A549 (cell line): ENCODE measurements around the gene ALDH1A3. TPM values are rescaled to one million over a fixed set of nuclear protein-coding genes. Genes with fewer than 3 reads are reported as not detected.

ENCODE experiments used
- ATAC-seq, 2 experiments: fragments of 200-7000 bp in 1 of 2; fragments of >200 bp in 1 of 2; cut with Nextera tagmentation in 1 of 2; cut with Tn5 transposase in 1 of 2; 3 replicates each; pipeline versions ENCODE4 v1.8.0 to v1.9.1; 2018 to 2020; ENCODE audit warnings: mild to moderate bottlenecking in 1 of 2, moderate library complexity in 1 of 2
- CTCF ChIA-PET: fragments of 300-600 bp; sonication (Branson Sonifier 250); formaldehyde crosslinking; extraction: SDS; loops from one replicate; lab custom pipeline; 2021; ENCODE audit warnings: antibody characterized with exemption, inconsistent platforms; lab: Yijun Ruan, JAX
- POLR2A ChIA-PET: fragments of 350-600 bp; formaldehyde crosslinking; extraction: SDS; loops from one replicate; lab custom pipeline; 2021; ENCODE audit warnings: antibody characterized with exemption, inconsistent platforms; lab: Yijun Ruan, JAX
- DNase-seq, 2 experiments: peaks; one replicate each; pipeline versions ENCODE4 v3.0.0 to v3.0.0-alpha.2; 2011 to 2016; ENCODE audit warnings: low read depth in 1 of 2, low spot score in 1 of 2
- FAIRE-seq: peaks from 2 replicates; lab custom pipeline; 2011; peaks lifted over from hg19 to GRCh38; lab: Jason Lieb, UNC
- H3K27ac ChIP-seq, 2 experiments: fragments of >200 bp; sonication (Bioruptor Twin); formaldehyde crosslinking; 3 replicates each; pipeline ENCODE4 v1.5.1; 2016 to 2017
- H3K4me1 ChIP-seq: fragments of >200 bp; sonication (Bioruptor Twin); formaldehyde crosslinking; 3 replicates; pipeline ENCODE4 v1.6.1; 2016
- H3K4me2 ChIP-seq: fragments of >200 bp; sonication (Bioruptor Twin); formaldehyde crosslinking; 3 replicates; pipeline ENCODE4 v1.6.1; 2016
- H3K4me3 ChIP-seq: fragments of >200 bp; sonication (Bioruptor Twin); formaldehyde crosslinking; 3 replicates; pipeline ENCODE4 v1.5.1; 2016
- H3K9me3 ChIP-seq: fragments of >200 bp; sonication (Bioruptor Twin); formaldehyde crosslinking; 3 replicates; pipeline ENCODE4 v1.6.1; 2016
- CBX2 ChIP-seq: fragments of 200-600 bp; sonication (generic); IDR thresholded peaks from 2 replicates; pipeline ENCODE4 v1.6.1; 2016; ENCODE audit warnings: low read depth, mild to moderate bottlenecking, borderline replicate concordance
- CHD2 ChIP-seq: fragments of 150-350 bp; IDR thresholded peaks from 2 replicates; pipeline ENCODE4 v1.6.1; 2014; ENCODE audit warnings: low read length; ENCODE audit not compliant: partially characterized antibody
- CHD4 ChIP-seq: fragments of 200-600 bp; sonication (generic); IDR thresholded peaks from 2 replicates; pipeline ENCODE4 v1.6.1; 2016; ENCODE audit warnings: antibody characterized with exemption, mild to moderate bottlenecking, borderline replicate concordance
- E2F6 ChIP-seq: IDR thresholded peaks from 2 replicates; pipeline ENCODE4 v1.6.1; 2012; ENCODE audit warnings: low read depth, borderline replicate concordance
- EHF ChIP-seq: fragments of 250-450 bp; sonication (Bioruptor Pico); IDR thresholded peaks from 2 replicates; pipeline ENCODE4 v1.5.0; 2020; ENCODE audit warnings: mild to moderate bottlenecking
- EP300 ChIP-seq, 2 experiments: fragments of >200 bp; sonication (Bioruptor Twin); formaldehyde crosslinking; IDR thresholded peaks; 2 replicates in 1 of 2; 3 replicates in 1 of 2; pipeline ENCODE4 v1.6.1; 2016 to 2017
- FOSL2 ChIP-seq, 2 experiments: fragments of 450-650 bp in 1 of 2; fragments of >200 bp in 1 of 2; sonication (Bioruptor Twin) in 1 of 2; formaldehyde crosslinking; IDR thresholded peaks; 2 replicates each; pipeline versions ENCODE4 v1.5.0 to v1.6.1; 2016 to 2020; ENCODE audit warnings: mild to moderate bottlenecking in 1 of 2, moderate library complexity in 1 of 2
- HDAC2 ChIP-seq: fragments of 200-600 bp; sonication (generic); IDR thresholded peaks from 2 replicates; pipeline ENCODE4 v1.6.1; 2016
- HEYL ChIP-seq: fragments of 250-450 bp; sonication (Bioruptor Pico); IDR thresholded peaks from 2 replicates; pipeline ENCODE4 v1.8.0; 2021; ENCODE audit warnings: mild to moderate bottlenecking, moderate library complexity
- HOXB13 ChIP-seq: fragments of 250-450 bp; sonication (Bioruptor Pico); IDR thresholded peaks from 2 replicates; pipeline ENCODE4 v1.5.0; 2020; ENCODE audit warnings: low read depth, mild to moderate bottlenecking, moderate library complexity
- JUNB ChIP-seq: fragments of >200 bp; sonication (Bioruptor Twin); formaldehyde crosslinking; IDR thresholded peaks from 2 replicates; pipeline ENCODE4 v1.6.1; 2016
- KDM5A ChIP-seq: fragments of 200-600 bp; sonication (generic); IDR thresholded peaks from 2 replicates; pipeline ENCODE4 v1.6.1; 2016; ENCODE audit warnings: antibody characterized with exemption, mild to moderate bottlenecking
- MAZ ChIP-seq: fragments of 150-350 bp; IDR thresholded peaks from 2 replicates; pipeline ENCODE4 v1.6.1; 2014; ENCODE audit warnings: antibody characterized with exemption, low read depth, low read length, borderline replicate concordance
- NFE2L2 ChIP-seq: fragments of 150-350 bp; conservative IDR thresholded peaks from 2 replicates; pipeline ENCODE4 v1.6.1; 2014; ENCODE audit warnings: low read length
- POLR2A ChIP-seq: IDR thresholded peaks from 2 replicates; pipeline ENCODE4 v1.6.1; 2012; ENCODE audit warnings: mild to moderate bottlenecking, low read length
- POLR2AphosphoS2 ChIP-seq: conservative IDR thresholded peaks from 2 replicates; pipeline ENCODE4 v1.6.1; 2012; ENCODE audit warnings: low read length, improper control_type of control experiment, inconsistent platforms
- RFX5 ChIP-seq: fragments of 450-650 bp; IDR thresholded peaks from 2 replicates; pipeline ENCODE4 v1.7.1; 2014; ENCODE audit warnings: antibody characterized with exemption, mild to moderate bottlenecking, moderate library complexity
- RNF2 ChIP-seq: fragments of 200-600 bp; sonication (generic); IDR thresholded peaks from 2 replicates; pipeline ENCODE4 v1.6.1; 2016; ENCODE audit warnings: low read depth, mild to moderate bottlenecking, antibody characterized with exemption, moderate library complexity, borderline replicate concordance
- SMC3 ChIP-seq: fragments of >200 bp; sonication (Bioruptor Twin); formaldehyde crosslinking; IDR thresholded peaks from 3 replicates; pipeline ENCODE4 v1.6.1; 2018; ENCODE audit warnings: inconsistent platforms
- SREBF2 ChIP-seq: fragments of 450-650 bp; IDR thresholded peaks from 2 replicates; pipeline ENCODE4 v1.6.1; 2014; ENCODE audit warnings: mild to moderate bottlenecking, moderate library complexity
- TFCP2L1 ChIP-seq: fragments of 250-450 bp; sonication (Bioruptor Pico); IDR thresholded peaks from 2 replicates; pipeline ENCODE4 v1.5.0; 2021; ENCODE audit warnings: mild to moderate bottlenecking
- USF2 ChIP-seq: fragments of 450-650 bp; IDR thresholded peaks from 2 replicates; pipeline ENCODE4 v1.6.1; 2014; ENCODE audit warnings: antibody characterized with exemption
- ZC3H11A ChIP-seq: fragments of 450-650 bp; IDR thresholded peaks from 2 replicates; pipeline ENCODE4 v1.6.1; 2014; ENCODE audit warnings: antibody characterized with exemption, mild to moderate bottlenecking
- ZNF302 ChIP-seq: fragments of 250-450 bp; sonication (Bioruptor Pico); IDR thresholded peaks from 2 replicates; pipeline ENCODE4 v1.9.0; 2021; ENCODE audit warnings: inconsistent platforms, mild to moderate bottlenecking, moderate library complexity
- ZSCAN20 ChIP-seq: fragments of 250-450 bp; sonication (Bioruptor Pico); IDR thresholded peaks from 2 replicates; pipeline ENCODE4 v1.8.0; 2022; ENCODE audit warnings: mild to moderate bottlenecking, moderate library complexity
- WGBS: methylation state at CpG from one replicate; pipeline ENCODE4 v1.1.6; 2017; ENCODE audit errors: missing lambda C conversion rate; 5-methylcytosine and 5-hydroxymethylcytosine counted together
- polyA plus RNA-seq, 4 experiments: library from polyadenylated mRNA; depleted of rRNA in 3 of 4; stranded (reverse); fragments of >200 nt; fragmentation: RNase III in 1 of 4; extraction: RNeasy Plus Mini Kit Qiagen cat#74134 plus additional on column Dnase treatment in 1 of 4; gene quantifications; 2 replicates in 3 of 4; 3 replicates in 1 of 4; pipeline ENCODE4 v1.2.3, GENCODE V29; 2011 to 2017
- TF ChIP-seq, protein P1 (sequence below): fragments of >200 bp; sonication (Bioruptor Twin); formaldehyde crosslinking; IDR thresholded peaks from 3 replicates; pipeline ENCODE4 v1.5.1; 2016
- TF ChIP-seq, protein P2 (sequence below): fragments of 250-450 bp; sonication (Bioruptor Pico); IDR thresholded peaks from 2 replicates; pipeline ENCODE4 v1.5.0; 2021; ENCODE audit warnings: mild to moderate bottlenecking, moderate library complexity, borderline replicate concordance
- TF ChIP-seq, protein P3 (sequence below): fragments of 250-450 bp; sonication (Bioruptor Pico); IDR thresholded peaks from 2 replicates; pipeline ENCODE4 v1.5.0; 2020; ENCODE audit warnings: low read depth, mild to moderate bottlenecking, moderate library complexity

The ALDH1A3 gene
- polyA plus RNA-seq, 2 of the 4 experiments (the other 2 are of a cell fraction) = 11.5 to 11.9 TPM

- Histone ChIP-seq H3K27ac (no peak overlapping the region), H3K9me3 (no peaks in the 10 kb centered on the region), H3K4me1 (peaks cover 7% of the 10 kb centered on the region; the same call in 2 of the 3 replicates), H3K4me2 (no peak overlapping the region), H3K4me3 (no peak overlapping the region)
- no peak for ATAC-seq
- WGBS = 90% methylated on average over 3 of the region's 3 CpGs
- ChIA-PET POLR2A (no interaction called here), CTCF (interaction anchor here (1.0 to 1.7 kb wide), 2 partner anchors 31 to 60 kb away, joined by 7 to 8 read pairs; no protein-coding TSS in a partner anchor)
- DNase-seq = no peak
- TF ChIP-seq CHD2 (no peak), USF2 (no peak), CBX2 (no peak), SMC3 (no peak), HOXB13 (no peak), TFCP2L1 (CRISPR knock-in tag) (no peak), HDAC2 (no peak), ZSCAN20 (no peak), RFX5 (no peak), EP300 (IDR thresholded peaks at IDR 0.05) (no peak), NFE2L2 (no peak), E2F6 (no peak)
- TF ChIP-seq, protein P1, sequence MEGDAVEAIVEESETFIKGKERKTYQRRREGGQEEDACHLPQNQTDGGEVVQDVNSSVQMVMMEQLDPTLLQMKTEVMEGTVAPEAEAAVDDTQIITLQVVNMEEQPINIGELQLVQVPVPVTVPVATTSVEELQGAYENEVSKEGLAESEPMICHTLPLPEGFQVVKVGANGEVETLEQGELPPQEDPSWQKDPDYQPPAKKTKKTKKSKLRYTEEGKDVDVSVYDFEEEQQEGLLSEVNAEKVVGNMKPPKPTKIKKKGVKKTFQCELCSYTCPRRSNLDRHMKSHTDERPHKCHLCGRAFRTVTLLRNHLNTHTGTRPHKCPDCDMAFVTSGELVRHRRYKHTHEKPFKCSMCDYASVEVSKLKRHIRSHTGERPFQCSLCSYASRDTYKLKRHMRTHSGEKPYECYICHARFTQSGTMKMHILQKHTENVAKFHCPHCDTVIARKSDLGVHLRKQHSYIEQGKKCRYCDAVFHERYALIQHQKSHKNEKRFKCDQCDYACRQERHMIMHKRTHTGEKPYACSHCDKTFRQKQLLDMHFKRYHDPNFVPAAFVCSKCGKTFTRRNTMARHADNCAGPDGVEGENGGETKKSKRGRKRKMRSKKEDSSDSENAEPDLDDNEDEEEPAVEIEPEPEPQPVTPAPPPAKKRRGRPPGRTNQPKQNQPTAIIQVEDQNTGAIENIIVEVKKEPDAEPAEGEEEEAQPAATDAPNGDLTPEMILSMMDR = no peak
- FAIRE-seq = no peak
Observed at GRCh38 chr15:100948430-100948762, 68.8 kb downstream of the ALDH1A3 start.

GRCh38 chr15:100949691-100950090, 70.1 kb downstream of the ALDH1A3 start:
- ChIA-PET POLR2A (no interaction called here), CTCF (interaction anchor here (1.0 kb wide), 1 partner anchor 59 kb away, joined by 3 read pairs; no protein-coding TSS in a partner anchor)
- Histone ChIP-seq H3K4me3 (no peak overlapping the region), H3K9me3 (no peaks in the 10 kb centered on the region), H3K27ac (no peak overlapping the region)
- ATAC-seq (no peak), FAIRE-seq (no peak), DNase-seq (no peak)
- WGBS = 78% methylated on average over 1 of the region's 1 CpG
- TF ChIP-seq NFE2L2 = no peak
- no peak for TF ChIP-seq HDAC2
- no peak for TF ChIP-seq MAZ
- no peak for TF ChIP-seq RNF2
- no peak for TF ChIP-seq CHD4
- no peak for TF ChIP-seq USF2
- no peak for TF ChIP-seq FOSL2 (IDR thresholded peaks at IDR 0.05)
- no peak for TF ChIP-seq FOSL2 (CRISPR knock-in tag; IDR thresholded peaks at IDR 0.05)
- TF ChIP-seq KDM5A = no peak
- TF ChIP-seq SREBF2 = no peak
- TF ChIP-seq, all 56 proteins: peak for 0
- Histone ChIP-seq H3K4me2 (no peak overlapping the region), H3K4me1 (peaks cover 7% of the 10 kb centered on the region; the same call in 2 of the 3 replicates)

DNA sequence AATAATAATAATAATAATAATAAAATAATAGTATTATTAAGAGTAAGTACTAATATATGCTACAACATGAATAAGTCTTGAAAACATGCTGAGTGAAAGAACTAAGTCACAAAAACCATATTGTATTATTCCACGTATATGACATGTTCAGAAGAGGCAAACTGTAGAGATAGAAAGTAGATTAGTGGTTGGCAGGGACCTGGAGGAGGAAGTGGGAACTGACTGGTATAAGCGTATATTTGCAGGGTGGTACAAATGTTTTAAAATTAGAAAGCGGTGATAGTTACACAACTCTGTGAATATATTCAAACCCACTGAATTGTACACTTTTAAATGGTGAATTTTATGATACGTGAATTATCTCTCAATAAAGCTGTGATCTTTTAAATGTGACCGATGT, 72.3 kb downstream of the ALDH1A3 start:
- ChIA-PET POLR2A (no interaction called here), CTCF (interaction anchor here (1.5 kb wide), 1 partner anchor 57 kb away, joined by 4 read pairs; no protein-coding TSS in a partner anchor)
- FAIRE-seq (peak; percentile 84), ATAC-seq (no peak), DNase-seq (no peak)
- no peak overlapping the region for H3K4me3 ChIP-seq
- H3K9me3 ChIP-seq = no peaks in the 10 kb centered on the region
- peaks cover 19% of the 10 kb centered on the region for H3K4me1 ChIP-seq
- no peak overlapping the region for H3K4me2 ChIP-seq
- 94% methylated on average over 5 of the region's 5 CpGs for WGBS
- no peak overlapping the region for H3K27ac ChIP-seq
- TF ChIP-seq ZC3H11A (no peak), POLR2AphosphoS2 (no peak), ZNF302 (CRISPR knock-in tag) (no peak), KDM5A (no peak), POLR2A (no peak), EP300 (IDR thresholded peaks at IDR 0.05) (no peak), JUNB (no peak), E2F6 (no peak), HEYL (CRISPR knock-in tag) (no peak), EHF (CRISPR knock-in tag) (no peak)
- TF ChIP-seq, protein P2, sequence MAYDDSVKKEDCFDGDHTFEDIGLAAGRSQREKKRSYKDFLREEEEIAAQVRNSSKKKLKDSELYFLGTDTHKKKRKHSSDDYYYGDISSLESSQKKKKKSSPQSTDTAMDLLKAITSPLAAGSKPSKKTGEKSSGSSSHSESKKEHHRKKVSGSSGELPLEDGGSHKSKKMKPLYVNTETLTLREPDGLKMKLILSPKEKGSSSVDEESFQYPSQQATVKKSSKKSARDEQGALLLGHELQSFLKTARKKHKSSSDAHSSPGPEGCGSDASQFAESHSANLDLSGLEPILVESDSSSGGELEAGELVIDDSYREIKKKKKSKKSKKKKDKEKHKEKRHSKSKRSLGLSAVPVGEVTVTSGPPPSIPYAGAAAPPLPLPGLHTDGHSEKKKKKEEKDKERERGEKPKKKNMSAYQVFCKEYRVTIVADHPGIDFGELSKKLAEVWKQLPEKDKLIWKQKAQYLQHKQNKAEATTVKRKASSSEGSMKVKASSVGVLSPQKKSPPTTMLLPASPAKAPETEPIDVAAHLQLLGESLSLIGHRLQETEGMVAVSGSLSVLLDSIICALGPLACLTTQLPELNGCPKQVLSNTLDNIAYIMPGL (CRISPR knock-in tag) = no peak
- TF ChIP-seq, protein P3, sequence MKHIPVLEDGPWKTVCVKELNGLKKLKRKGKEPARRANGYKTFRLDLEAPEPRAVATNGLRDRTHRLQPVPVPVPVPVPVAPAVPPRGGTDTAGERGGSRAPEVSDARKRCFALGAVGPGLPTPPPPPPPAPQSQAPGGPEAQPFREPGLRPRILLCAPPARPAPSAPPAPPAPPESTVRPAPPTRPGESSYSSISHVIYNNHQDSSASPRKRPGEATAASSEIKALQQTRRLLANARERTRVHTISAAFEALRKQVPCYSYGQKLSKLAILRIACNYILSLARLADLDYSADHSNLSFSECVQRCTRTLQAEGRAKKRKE (CRISPR knock-in tag) = no peak
